ENCODE data around the gene PRAME.

DNA sequence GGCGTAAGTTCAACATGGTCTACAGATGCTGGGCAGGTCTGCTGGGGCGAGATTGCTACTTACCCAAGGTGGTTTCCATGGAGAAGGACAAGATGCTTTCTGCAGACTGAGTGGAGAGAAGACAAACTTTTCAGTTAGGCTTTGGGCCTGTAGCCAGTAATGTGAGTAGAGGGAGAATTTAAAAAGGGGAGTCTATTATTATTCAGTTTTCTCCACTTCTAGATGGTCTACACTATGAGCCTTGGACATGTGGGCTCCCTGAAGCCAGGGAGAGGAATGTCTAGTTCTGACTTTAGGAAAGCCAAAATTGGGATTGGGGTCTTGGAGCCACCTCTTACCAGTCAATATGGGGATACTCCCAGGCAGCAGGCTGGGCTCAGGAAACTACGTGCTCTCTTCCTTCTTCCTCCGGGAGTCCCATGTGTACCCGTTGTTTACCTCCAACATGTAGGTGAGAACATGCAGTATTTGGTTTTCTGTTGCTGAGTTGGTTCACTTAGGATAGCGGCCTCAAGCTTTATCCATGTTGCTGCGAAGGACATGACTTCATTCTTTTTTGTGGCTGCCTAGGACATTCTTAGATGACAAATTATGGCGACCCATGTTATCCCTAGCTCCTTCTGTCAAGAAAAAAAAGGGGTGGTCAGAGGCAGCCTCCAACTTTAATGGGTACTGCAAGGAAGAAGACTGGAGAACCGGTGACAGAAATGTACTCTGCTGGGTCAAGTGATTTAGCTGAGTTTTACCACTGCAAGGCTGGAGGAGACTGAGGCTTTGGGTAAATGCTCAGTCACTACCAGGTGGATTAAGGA is 24.3 kb downstream of the PRAME start:
- TF ChIP-seq, protein P1, sequence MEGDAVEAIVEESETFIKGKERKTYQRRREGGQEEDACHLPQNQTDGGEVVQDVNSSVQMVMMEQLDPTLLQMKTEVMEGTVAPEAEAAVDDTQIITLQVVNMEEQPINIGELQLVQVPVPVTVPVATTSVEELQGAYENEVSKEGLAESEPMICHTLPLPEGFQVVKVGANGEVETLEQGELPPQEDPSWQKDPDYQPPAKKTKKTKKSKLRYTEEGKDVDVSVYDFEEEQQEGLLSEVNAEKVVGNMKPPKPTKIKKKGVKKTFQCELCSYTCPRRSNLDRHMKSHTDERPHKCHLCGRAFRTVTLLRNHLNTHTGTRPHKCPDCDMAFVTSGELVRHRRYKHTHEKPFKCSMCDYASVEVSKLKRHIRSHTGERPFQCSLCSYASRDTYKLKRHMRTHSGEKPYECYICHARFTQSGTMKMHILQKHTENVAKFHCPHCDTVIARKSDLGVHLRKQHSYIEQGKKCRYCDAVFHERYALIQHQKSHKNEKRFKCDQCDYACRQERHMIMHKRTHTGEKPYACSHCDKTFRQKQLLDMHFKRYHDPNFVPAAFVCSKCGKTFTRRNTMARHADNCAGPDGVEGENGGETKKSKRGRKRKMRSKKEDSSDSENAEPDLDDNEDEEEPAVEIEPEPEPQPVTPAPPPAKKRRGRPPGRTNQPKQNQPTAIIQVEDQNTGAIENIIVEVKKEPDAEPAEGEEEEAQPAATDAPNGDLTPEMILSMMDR (IDR thresholded peaks at IDR 0.05 in 8 of 11, conservative IDR thresholded peaks at IDR 0.05 in 3 of 11): no peak
- TF ChIP-seq POLR2AphosphoS5 (IDR thresholded peaks at IDR 0.05): no peak
